ENCODE measurements around the gene SLC16A7. TPM values are rescaled to one million over a fixed set of nuclear protein-coding genes. Genes with fewer than 3 reads are reported as not detected.
"Not testable (repeated sequence)": the region's sequence is repeated elsewhere in the genome, so short reads cannot be mapped to it uniquely, and the experiment has no call there.

SLC16A7 gene
- polyA plus RNA-seq, 1 donor from 2014 or later, result 2.3 TPM

DNA sequence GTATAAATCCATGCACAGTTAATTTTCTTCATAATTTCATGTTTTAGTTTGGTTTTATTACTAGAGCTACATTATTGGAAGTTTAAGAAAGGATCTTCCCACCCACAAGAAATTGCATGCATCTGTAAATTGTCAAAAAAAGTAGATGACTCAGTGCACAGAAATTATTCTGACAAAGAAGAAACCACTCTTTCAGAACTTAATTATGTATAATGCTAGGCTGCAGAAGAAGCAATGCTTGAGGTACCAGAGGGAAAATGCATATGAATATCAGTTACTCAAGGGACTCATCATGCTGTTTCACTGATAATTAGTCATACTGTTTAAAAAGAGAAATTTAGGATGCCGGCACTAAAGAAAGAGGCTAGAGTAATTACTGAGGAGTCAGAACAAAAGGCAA, 147.0 kb downstream of the SLC16A7 start:
- Histone ChIP-seq H4K20me1 (ENCODE audit: insufficient read depth) (no peaks in the 10 kb centered on the region), H3F3A (ENCODE audit: insufficient read depth, low read length, poor library complexity, severe bottlenecking) (no peaks in the 10 kb centered on the region), H3K9ac (ENCODE audit: low read length) (no peak overlapping the region), H3K79me2 (replicated peaks; ENCODE audit: insufficient read depth, low read length) (no peaks in the 10 kb centered on the region), H3K4me2 (ENCODE audit: low read length) (no peak overlapping the region), H3K36me3 (ENCODE audit: insufficient read depth, low read length) (no peaks in the 10 kb centered on the region), H3K9me3 (ENCODE audit: low read length) (no peaks in the 10 kb centered on the region), H2AFZ (ENCODE audit: low read depth, low read length) (no peak overlapping the region), H3K27ac (ENCODE audit: low read length) (no peak overlapping the region), H3K9me2 (ENCODE audit: insufficient read depth, low read length) (no peaks in the 10 kb centered on the region), H3K27me3 (ENCODE audit: insufficient read depth, low read depth, low read length) (no peaks in the 10 kb centered on the region), H3K4me3 (ENCODE audit: low read length) (no peak overlapping the region)
- no peak for TF ChIP-seq RAD21 (conservative IDR thresholded peaks at IDR 0.05)
- TF ChIP-seq MXI1 (conservative IDR thresholded peaks at IDR 0.05; ENCODE audit: poor library complexity, severe bottlenecking), result no peak
- TF ChIP-seq EP300 (conservative IDR thresholded peaks at IDR 0.05; ENCODE audit: poor library complexity, severe bottlenecking), result no peak
- no peak for TF ChIP-seq SMC3 (conservative IDR thresholded peaks at IDR 0.05; ENCODE audit: poor library complexity)
- TF ChIP-seq EZH2 (IDR thresholded peaks at IDR 0.05; ENCODE audit: borderline replicate concordance, insufficient read depth, low read length, poor library complexity, severe bottlenecking), result no peak
- TF ChIP-seq, protein P1, sequence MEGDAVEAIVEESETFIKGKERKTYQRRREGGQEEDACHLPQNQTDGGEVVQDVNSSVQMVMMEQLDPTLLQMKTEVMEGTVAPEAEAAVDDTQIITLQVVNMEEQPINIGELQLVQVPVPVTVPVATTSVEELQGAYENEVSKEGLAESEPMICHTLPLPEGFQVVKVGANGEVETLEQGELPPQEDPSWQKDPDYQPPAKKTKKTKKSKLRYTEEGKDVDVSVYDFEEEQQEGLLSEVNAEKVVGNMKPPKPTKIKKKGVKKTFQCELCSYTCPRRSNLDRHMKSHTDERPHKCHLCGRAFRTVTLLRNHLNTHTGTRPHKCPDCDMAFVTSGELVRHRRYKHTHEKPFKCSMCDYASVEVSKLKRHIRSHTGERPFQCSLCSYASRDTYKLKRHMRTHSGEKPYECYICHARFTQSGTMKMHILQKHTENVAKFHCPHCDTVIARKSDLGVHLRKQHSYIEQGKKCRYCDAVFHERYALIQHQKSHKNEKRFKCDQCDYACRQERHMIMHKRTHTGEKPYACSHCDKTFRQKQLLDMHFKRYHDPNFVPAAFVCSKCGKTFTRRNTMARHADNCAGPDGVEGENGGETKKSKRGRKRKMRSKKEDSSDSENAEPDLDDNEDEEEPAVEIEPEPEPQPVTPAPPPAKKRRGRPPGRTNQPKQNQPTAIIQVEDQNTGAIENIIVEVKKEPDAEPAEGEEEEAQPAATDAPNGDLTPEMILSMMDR (IDR thresholded peaks at IDR 0.05; ENCODE audit: poor library complexity, severe bottlenecking), result no peak
- no peak for TF ChIP-seq TAF1 (IDR thresholded peaks at IDR 0.05; ENCODE audit: low read depth)
- TF ChIP-seq, protein P2, sequence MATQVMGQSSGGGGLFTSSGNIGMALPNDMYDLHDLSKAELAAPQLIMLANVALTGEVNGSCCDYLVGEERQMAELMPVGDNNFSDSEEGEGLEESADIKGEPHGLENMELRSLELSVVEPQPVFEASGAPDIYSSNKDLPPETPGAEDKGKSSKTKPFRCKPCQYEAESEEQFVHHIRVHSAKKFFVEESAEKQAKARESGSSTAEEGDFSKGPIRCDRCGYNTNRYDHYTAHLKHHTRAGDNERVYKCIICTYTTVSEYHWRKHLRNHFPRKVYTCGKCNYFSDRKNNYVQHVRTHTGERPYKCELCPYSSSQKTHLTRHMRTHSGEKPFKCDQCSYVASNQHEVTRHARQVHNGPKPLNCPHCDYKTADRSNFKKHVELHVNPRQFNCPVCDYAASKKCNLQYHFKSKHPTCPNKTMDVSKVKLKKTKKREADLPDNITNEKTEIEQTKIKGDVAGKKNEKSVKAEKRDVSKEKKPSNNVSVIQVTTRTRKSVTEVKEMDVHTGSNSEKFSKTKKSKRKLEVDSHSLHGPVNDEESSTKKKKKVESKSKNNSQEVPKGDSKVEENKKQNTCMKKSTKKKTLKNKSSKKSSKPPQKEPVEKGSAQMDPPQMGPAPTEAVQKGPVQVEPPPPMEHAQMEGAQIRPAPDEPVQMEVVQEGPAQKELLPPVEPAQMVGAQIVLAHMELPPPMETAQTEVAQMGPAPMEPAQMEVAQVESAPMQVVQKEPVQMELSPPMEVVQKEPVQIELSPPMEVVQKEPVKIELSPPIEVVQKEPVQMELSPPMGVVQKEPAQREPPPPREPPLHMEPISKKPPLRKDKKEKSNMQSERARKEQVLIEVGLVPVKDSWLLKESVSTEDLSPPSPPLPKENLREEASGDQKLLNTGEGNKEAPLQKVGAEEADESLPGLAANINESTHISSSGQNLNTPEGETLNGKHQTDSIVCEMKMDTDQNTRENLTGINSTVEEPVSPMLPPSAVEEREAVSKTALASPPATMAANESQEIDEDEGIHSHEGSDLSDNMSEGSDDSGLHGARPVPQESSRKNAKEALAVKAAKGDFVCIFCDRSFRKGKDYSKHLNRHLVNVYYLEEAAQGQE (IDR thresholded peaks at IDR 0.05; ENCODE audit: borderline replicate concordance), result no peak
- no peak for TF ChIP-seq POLR2AphosphoS5 (IDR thresholded peaks at IDR 0.05)

DNA sequence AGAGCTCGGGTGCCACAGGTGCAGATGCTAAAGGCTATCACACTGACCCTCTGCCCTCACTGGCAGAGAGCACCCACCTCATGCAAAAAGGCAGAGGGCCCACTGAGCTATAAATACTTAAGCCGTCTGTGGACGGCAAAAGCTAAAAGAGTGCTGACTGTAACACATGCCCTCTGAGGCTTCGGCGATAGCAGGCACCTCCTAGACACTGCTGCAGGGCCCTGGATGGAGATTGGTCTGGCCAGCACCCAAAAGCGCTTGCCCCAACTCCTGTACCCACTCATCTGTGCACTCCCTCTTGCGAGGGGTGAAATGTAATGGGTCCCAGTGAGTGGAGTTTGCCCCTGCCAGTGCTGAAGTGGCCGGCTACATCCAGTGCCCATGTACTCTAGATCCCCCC, 148.7 kb downstream of the SLC16A7 start:
- no peak overlapping the region for H2AFZ ChIP-seq (ENCODE audit: low read depth, low read length)
- H3K9me3 ChIP-seq (ENCODE audit: low read length), result no peaks in the 10 kb centered on the region
- no peak overlapping the region for H3K4me2 ChIP-seq (ENCODE audit: low read length)
- H3K4me3 ChIP-seq (ENCODE audit: low read length), result no peak overlapping the region
- no peak overlapping the region for H3K9ac ChIP-seq (ENCODE audit: low read length)
- H4K20me1 ChIP-seq (ENCODE audit: insufficient read depth), result no peaks in the 10 kb centered on the region
- no peaks in the 10 kb centered on the region for H3K36me3 ChIP-seq (ENCODE audit: insufficient read depth, low read length)
- no peaks in the 10 kb centered on the region for H3K79me2 ChIP-seq (replicated peaks; ENCODE audit: insufficient read depth, low read length)
- no peak overlapping the region for H3K27ac ChIP-seq (ENCODE audit: low read length)
- H3K27me3 ChIP-seq (ENCODE audit: insufficient read depth, low read depth, low read length), result no peaks in the 10 kb centered on the region
- H3F3A ChIP-seq (ENCODE audit: insufficient read depth, low read length, poor library complexity, severe bottlenecking), result no peaks in the 10 kb centered on the region
- no peaks in the 10 kb centered on the region for H3K9me2 ChIP-seq (ENCODE audit: insufficient read depth, low read length)
- TF ChIP-seq, protein P2 (IDR thresholded peaks at IDR 0.05; ENCODE audit: borderline replicate concordance), result no peak
- TF ChIP-seq POLR2AphosphoS5 (IDR thresholded peaks at IDR 0.05), result no peak
- no peak for TF ChIP-seq SMC3 (conservative IDR thresholded peaks at IDR 0.05; ENCODE audit: poor library complexity)
- TF ChIP-seq TAF1 (IDR thresholded peaks at IDR 0.05; ENCODE audit: low read depth), result no peak
- TF ChIP-seq, protein P1 (IDR thresholded peaks at IDR 0.05; ENCODE audit: poor library complexity, severe bottlenecking), result no peak
- no peak for TF ChIP-seq EP300 (conservative IDR thresholded peaks at IDR 0.05; ENCODE audit: poor library complexity, severe bottlenecking)
- no peak for TF ChIP-seq EZH2 (IDR thresholded peaks at IDR 0.05; ENCODE audit: borderline replicate concordance, insufficient read depth, low read length, poor library complexity, severe bottlenecking)
- TF ChIP-seq MXI1 (conservative IDR thresholded peaks at IDR 0.05; ENCODE audit: poor library complexity, severe bottlenecking), result no peak
- TF ChIP-seq RAD21 (conservative IDR thresholded peaks at IDR 0.05), result no peak

DNA sequence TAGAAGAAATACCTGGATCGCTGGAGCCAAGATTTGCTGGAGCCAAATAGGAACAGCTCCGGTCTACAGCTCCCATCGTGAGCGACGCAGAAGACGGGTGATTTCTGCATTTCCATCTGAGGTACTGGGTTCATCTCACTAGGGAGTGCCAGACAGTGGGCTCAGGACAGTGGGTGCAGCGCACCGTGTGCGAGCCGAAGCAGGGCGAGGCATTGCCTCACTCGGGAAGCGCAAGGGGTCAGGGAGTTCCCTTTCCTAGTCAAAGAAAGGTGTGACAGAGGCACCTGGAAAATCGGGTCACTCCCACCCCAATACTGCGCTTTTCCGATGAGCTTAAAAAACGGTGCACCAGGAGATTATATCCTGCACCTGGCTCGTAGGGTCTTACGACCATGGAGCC, 155.3 kb downstream of the SLC16A7 start:
- not testable (repeated sequence) for H3K79me2 ChIP-seq (replicated peaks; ENCODE audit: insufficient read depth, low read length); H3K4me2 ChIP-seq (ENCODE audit: low read length); H3K4me3 ChIP-seq (ENCODE audit: low read length); H3K9me3 ChIP-seq (ENCODE audit: low read length); H3K9me2 ChIP-seq (ENCODE audit: insufficient read depth, low read length); H3K27ac ChIP-seq (ENCODE audit: low read length); H4K20me1 ChIP-seq (ENCODE audit: insufficient read depth); H3F3A ChIP-seq (ENCODE audit: insufficient read depth, low read length, poor library complexity, severe bottlenecking); H3K27me3 ChIP-seq (ENCODE audit: insufficient read depth, low read depth, low read length); H3K9ac ChIP-seq (ENCODE audit: low read length); H2AFZ ChIP-seq (ENCODE audit: low read depth, low read length); H3K36me3 ChIP-seq (ENCODE audit: insufficient read depth, low read length)
